ENCODE results near the gene KLHL26. TPM values are rescaled to one million over a fixed set of nuclear protein-coding genes. Genes with fewer than 3 reads are reported as not detected.

Gene KLHL26
- total RNA-seq, 4 donors from 2014 or later = 7.0 to 15.7 (median 7.6) TPM

- Histone ChIP-seq H3K27me3 (no peaks in the 10 kb centered on the region), H3K27ac (no peak overlapping the region), H3K4me3 (no peak overlapping the region), H3K36me3 (peaks cover 0 to 24% (median 10%) of the 10 kb centered on the region in 4 donors), H3K4me1 (peaks cover 0 to 7% (median 5%) of the 10 kb centered on the region in 4 donors), H3K9me3 (no peaks in the 10 kb centered on the region)
- in situ Hi-C loops (cut with MboI; ENCODE audit: low pct_ligation_motif_present in 1 of 4, low pct_unique_long_range_greater_than_20kb in 1 of 4, low sequenced_read_pairs in 3 of 4) = no loop called here
- WGBS, 2 donors (ENCODE audit: low coverage in 1 of 2) = 96% methylated on average over 35 of the region's 55 CpGs; no CpG with 5 or more reads in 1 of the 2 donors
- intact Hi-C loops (cut with DNase I; ENCODE audit: low total_unique reads) = no loop called here
- no peak for TF ChIP-seq POLR2AphosphoS5 (IDR thresholded peaks at IDR 0.05)
- no peak for TF ChIP-seq CTCF (IDR thresholded peaks at IDR 0.05)
- no peak for DNase-seq
These were observed 30.9 kb downstream of the KLHL26 start for GRCh38 chr19:18667531-18668251.

- Histone ChIP-seq H3K27me3 (no peaks in the 10 kb centered on the region), H3K4me1 (peaks cover 0 to 7% (median 5%) of the 10 kb centered on the region in 4 donors), H3K36me3 (peaks cover 0 to 24% (median 10%) of the 10 kb centered on the region in 4 donors), H3K4me3 (no peak overlapping the region), H3K9me3 (no peaks in the 10 kb centered on the region), H3K27ac (no peak overlapping the region)
- 97% methylated on average over 37 of the region's 38 CpGs; no CpG with 5 or more reads in 1 of the 2 donors for WGBS, 2 donors (ENCODE audit: low coverage in 1 of 2)
- intact Hi-C loops (cut with DNase I; ENCODE audit: low total_unique reads) (no loop called here), in situ Hi-C loops (cut with MboI; ENCODE audit: low pct_ligation_motif_present in 1 of 4, low pct_unique_long_range_greater_than_20kb in 1 of 4, low sequenced_read_pairs in 3 of 4) (no loop called here)
- DNase-seq = no peak
- TF ChIP-seq EP300 (IDR thresholded peaks at IDR 0.05; ENCODE audit: low read depth) (no peak), POLR2A (IDR thresholded peaks at IDR 0.05) (no peak), CTCF (IDR thresholded peaks at IDR 0.05) (no peak), POLR2AphosphoS5 (IDR thresholded peaks at IDR 0.05) (no peak)
These were observed 31.4 kb downstream of the KLHL26 start for GRCh38 chr19:18668252-18668631.

GRCh38 chr19:18668744-18669523, 32.1 kb downstream of the KLHL26 start:
- Histone ChIP-seq H3K4me1 (peaks cover 0 to 7% (median 5%) of the 10 kb centered on the region in 4 donors), H3K27me3 (no peaks in the 10 kb centered on the region), H3K4me3 (no peak overlapping the region), H3K27ac (no peak overlapping the region), H3K36me3 (peaks cover 0 to 24% (median 10%) of the 10 kb centered on the region in 4 donors), H3K9me3 (no peaks in the 10 kb centered on the region)
- no peak for TF ChIP-seq EP300 (IDR thresholded peaks at IDR 0.05; ENCODE audit: low read depth)
- TF ChIP-seq POLR2AphosphoS5 (IDR thresholded peaks at IDR 0.05) = no peak
- TF ChIP-seq CTCF (IDR thresholded peaks at IDR 0.05) = no peak
- no peak for TF ChIP-seq POLR2A (IDR thresholded peaks at IDR 0.05)
- no peak for DNase-seq
- in situ Hi-C loops (cut with MboI; ENCODE audit: low pct_ligation_motif_present in 1 of 4, low pct_unique_long_range_greater_than_20kb in 1 of 4, low sequenced_read_pairs in 3 of 4) = no loop called here
- 96% methylated on average over 52 of the region's 58 CpGs; no CpG with 5 or more reads in 1 of the 2 donors for WGBS, 2 donors (ENCODE audit: low coverage in 1 of 2)
- intact Hi-C loops (cut with DNase I; ENCODE audit: low total_unique reads) = no loop called here

- 87% methylated on average over 12 of the region's 12 CpGs; no CpG with 5 or more reads in 1 of the 2 donors for WGBS, 2 donors (ENCODE audit: low coverage in 1 of 2)
- H3K27ac ChIP-seq = no peak overlapping the region
- DNase-seq = no peak
- no peak overlapping the region for H3K4me3 ChIP-seq
- no peaks in the 10 kb centered on the region for H3K27me3 ChIP-seq
- in situ Hi-C loops (cut with MboI; ENCODE audit: low pct_ligation_motif_present in 1 of 4, low pct_unique_long_range_greater_than_20kb in 1 of 4, low sequenced_read_pairs in 3 of 4) (no loop called here), intact Hi-C loops (cut with DNase I; ENCODE audit: low total_unique reads) (no loop called here)
- H3K9me3 ChIP-seq = no peaks in the 10 kb centered on the region
- TF ChIP-seq POLR2AphosphoS5 (IDR thresholded peaks at IDR 0.05) (no peak), EP300 (IDR thresholded peaks at IDR 0.05; ENCODE audit: low read depth) (no peak), POLR2A (IDR thresholded peaks at IDR 0.05) (no peak), CTCF (IDR thresholded peaks at IDR 0.05) (no peak)
- H3K36me3 ChIP-seq = peaks cover 0 to 24% (median 10%) of the 10 kb centered on the region in 4 donors
- H3K4me1 ChIP-seq = peaks cover 0 to 7% (median 5%) of the 10 kb centered on the region in 4 donors
These were observed 32.6 kb downstream of the KLHL26 start for GRCh38 chr19:18669524-18669817.

Data from transverse colon (tissue), 4 donors.